GM19238 (cell line): ENCODE data around the gene GIMAP5.
A peak's percentile ranks its signal among the peaks of the same experiment; 100 is the strongest.

Experiments
- DNase-seq: peaks from one replicate; pipeline ENCODE4 v3.0.0; 2011; ENCODE audit warnings: low spot score; ENCODE audit not compliant: insufficient read length

Gene GIMAP5

GRCh38 chr7:150735596-150736358 lies 1.4 kb upstream of the GIMAP5 start:
- no peak for DNase-seq

DNA sequence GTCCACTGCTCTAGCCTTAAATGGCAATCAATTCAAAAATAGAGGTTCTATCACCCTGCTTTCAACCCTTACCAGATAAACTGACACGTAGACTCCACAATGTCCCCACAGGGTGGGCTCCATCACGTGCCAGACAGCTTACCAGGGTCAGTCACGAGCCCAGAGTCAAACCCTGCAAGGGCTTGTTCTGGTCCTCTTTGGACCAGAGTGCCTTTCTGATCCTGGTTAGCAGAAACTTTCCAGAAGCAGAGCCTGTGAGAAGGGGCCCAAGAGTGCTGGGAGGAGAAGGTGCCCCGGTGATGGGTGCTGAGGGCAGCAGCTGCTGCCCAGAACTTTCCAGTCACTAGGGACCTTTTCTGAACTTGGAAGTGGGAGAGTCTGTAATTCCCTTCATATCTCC lies 354 bp upstream of the GIMAP5 start:
- no peak for DNase-seq

- no peak for DNase-seq
Observed at GRCh38 chr7:150738092-150738491, 874 bp downstream of the GIMAP5 start.

DNA sequence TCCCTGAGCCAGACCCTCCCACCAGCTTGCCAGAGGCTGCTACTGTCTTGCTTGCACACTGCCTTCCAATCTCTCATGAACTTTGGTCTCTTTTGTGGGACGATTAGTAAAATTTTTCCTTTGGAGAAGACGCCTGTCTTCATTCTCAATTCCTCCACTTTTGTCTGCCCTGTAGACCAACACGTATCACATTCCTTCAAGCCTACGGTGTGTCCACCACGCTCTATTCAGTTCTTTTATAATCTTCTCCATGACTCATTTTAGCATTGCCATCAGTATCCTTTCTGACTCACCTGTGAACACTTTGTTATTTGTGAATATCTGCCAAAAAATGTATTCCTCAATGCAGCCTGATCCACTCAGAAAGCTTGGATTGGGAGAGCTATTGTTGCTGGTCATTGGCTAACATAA lies 1.4 kb downstream of the GIMAP5 start:
- no peak for DNase-seq

DNA sequence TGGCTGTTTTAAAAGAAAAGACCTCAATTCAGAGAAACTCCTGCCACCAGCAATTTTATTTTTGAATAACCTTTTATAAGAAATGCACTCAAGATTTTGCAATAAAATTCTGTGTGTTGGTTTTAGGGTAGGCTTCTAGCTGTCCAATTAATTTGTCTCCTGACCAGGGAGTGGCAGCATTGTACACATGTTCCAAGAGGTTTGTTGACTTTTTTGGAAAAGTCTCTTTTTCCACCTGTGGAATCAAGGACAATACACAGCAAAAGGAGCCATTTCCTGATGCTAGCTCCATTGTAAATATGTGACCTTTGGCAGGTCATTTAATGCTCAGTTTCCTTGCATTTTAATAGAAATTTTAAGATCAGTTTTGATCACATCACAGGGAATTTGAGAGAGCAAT lies 1.8 kb downstream of the GIMAP5 start:
- DNase-seq: no peak

GRCh38 chr7:150740053-150740452 lies 2.8 kb downstream of the GIMAP5 start:
- DNase-seq: no peak

DNA sequence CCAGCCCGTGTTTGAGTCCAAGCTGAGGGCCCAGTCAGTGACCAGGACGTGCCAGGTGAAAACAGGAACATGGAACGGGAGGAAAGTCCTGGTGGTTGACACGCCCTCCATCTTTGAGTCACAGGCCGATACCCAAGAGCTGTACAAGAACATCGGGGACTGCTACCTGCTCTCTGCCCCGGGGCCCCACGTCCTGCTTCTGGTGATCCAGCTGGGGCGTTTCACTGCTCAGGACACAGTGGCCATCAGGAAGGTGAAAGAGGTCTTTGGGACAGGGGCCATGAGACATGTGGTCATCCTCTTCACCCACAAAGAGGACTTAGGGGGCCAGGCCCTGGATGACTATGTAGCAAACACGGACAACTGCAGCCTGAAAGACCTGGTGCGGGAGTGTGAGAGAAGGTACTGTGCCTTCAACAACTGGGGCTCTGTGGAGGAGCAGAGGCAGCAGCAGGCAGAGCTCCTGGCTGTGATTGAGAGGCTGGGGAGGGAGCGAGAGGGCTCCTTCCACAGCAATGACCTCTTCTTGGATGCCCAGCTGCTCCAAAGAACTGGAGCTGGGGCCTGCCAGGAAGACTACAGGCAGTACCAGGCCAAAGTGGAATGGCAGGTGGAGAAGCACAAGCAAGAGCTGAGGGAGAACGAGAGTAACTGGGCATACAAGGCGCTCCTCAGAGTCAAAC lies 5.2 kb downstream of the GIMAP5 start:
- no peak for DNase-seq

DNA sequence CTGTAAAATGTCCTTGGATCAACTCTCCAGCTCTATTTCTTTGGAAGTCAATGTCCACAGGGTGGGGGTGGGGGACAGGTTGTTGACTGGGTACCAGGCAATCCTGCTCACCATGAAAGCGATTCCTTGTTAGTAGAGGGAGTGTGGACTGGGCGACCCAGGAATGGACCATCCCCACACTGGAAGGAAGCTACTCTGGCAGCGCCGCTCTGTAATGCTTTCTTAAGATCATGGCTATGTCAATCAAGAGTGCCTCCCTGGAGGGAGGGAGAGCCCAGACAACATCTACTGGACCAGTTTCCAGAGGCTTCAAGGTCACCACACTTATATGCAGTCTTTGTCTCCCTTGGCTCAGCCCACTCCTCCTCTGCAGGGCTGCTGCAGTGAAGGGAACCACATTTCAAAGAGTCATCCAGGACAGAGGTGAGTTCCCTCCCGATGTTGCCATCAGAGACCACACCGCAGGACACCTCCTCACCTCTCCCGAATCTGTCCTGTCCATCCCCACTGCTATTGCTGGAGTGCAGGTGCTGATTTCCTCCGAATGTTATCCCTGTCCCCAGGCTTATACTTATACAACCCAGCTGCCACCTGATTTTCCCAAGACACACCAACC lies 6.9 kb downstream of the GIMAP5 start:
- no peak for DNase-seq

DNA sequence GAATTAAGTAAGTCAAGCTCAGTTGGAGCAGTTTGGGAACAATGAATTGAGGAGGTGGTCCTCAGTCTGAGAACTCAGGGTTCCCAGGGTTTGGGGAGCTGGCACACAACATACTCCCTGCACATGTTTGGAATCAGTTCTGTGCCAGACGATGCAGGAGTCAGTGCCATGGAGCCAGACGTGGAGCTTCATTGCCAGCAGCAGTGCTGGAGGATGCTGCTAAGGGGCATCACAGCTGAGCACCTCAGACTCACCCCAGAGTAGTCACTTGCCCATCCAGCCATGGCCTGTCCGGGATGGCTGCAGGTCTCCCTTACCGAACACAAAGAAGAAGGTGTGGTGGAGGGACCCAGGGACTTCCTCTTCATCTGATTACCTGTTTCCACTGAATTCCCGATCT lies 7.9 kb downstream of the GIMAP5 start:
- DNase-seq: no peak

- no peak for DNase-seq
Observed at GRCh38 chr7:150745876-150746275, 8.7 kb downstream of the GIMAP5 start.

GRCh38 chr7:150746921-150747320 lies 9.7 kb downstream of the GIMAP5 start:
- DNase-seq: no peak

DNA sequence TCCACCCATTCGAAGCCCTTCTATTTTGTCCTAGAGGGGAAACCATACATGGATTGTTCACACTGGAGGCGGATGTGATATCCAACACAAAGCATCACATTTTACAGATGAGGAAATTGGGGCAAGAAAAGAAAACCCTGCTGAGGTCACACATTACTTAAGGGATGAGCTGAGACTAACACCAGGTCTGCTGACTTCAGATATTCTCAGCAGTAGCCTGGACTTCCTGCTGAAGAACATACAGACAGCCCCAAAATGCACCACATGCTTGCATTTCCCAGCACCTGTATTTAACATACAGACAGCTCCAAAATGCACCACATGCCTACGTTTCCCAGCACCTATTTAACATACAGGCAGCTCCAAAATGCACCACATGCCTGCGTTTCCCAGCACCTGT lies 11.2 kb downstream of the GIMAP5 start:
- no peak for DNase-seq

DNA sequence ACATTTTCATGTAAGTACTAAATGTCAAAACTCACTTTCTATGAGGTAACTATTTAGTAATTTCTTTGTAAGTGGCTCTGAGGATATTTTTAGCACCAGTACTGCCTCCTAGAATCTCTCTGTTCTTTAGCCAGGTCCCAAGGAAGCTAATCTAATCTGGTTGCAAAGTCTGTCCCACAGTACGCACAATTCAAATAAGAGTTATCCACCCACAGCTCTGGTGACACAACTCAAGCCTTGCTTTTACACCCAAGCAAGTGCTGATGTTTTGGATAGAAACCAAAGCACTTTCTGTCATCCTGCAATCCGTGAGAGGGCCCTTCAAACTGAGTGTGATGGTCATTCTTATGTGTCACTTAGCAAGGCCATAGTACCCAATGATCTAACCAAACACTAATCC lies 14.5 kb downstream of the GIMAP5 start:
- no peak for DNase-seq

DNA sequence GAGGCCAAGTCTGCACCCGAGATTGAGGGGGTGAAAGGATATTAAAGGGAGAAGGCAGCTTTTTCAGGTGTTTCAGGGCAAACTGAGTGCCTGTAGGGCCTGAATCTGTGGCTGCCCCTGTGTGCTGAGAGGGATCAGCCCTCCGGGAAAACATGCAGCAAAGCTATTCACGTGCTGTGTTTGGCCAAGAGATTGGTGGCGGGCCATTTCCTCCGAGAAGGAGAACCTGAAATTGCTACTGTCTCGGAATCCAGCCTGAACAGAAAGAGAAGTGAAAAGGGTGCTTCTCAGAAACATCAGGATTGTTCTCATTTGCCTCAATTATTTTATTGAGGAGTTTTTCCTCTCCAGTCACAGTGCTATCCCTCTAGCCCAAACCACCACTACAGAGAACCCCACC lies 16.0 kb downstream of the GIMAP5 start:
- DNase-seq: no peak

GRCh38 chr7:150753826-150754603 lies 16.8 kb downstream of the GIMAP5 start:
- DNase-seq: peak; percentile 30

DNA sequence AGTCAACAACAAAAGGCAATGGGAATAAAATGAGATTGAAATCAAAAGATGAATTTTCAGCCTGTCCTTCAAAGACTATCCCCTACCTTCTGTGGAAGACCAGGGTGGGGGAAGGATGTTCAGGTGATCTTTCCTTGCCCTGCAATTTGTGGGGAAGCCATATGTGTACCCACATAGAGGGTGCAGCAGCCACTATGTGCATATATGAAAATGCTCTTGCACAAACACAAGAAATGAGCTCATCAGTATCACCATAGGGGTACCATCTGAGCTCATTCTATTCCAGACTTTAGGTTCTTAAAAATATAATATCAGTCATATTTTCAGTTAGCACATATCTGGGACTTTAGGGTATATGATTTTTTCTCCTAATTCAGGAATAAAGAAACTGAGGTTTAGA lies 17.7 kb downstream of the GIMAP5 start:
- no peak for DNase-seq

GRCh38 chr7:150755473-150756099 lies 18.4 kb downstream of the GIMAP5 start:
- DNase-seq: no peak

DNA sequence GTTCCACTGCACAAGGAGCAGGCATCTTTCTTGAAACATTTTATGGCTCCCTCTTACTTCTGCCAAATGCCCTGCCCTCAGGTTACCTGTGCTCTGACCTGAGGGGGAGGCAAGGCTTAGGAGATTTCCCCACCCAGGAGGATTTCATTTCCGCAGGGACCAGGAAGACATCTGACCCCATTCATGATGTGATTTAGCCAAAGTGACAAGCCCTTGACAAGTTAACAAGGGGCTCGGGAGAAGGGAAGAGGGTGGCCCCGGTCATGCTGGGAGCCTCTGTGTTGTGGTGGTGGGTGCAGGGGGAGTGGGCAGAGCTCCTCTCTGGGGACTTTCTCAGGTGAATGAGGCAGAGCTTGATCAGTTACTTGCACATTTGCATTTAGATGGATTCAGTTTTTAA lies 18.9 kb downstream of the GIMAP5 start:
- no peak for DNase-seq

- no peak for DNase-seq
Observed at GRCh38 chr7:150756858-150757257, 19.6 kb downstream of the GIMAP5 start.

- DNase-seq: no peak
Observed at GRCh38 chr7:150759479-150759878, 22.3 kb downstream of the GIMAP5 start.

- DNase-seq: no peak
Observed at GRCh38 chr7:150766334-150766709, 29.1 kb downstream of the GIMAP5 start.
